Activated CD4-positive, CD25-positive, alpha-beta regulatory T cell treated with anti-CD3 and anti-CD28 coated beads, Interleukin-2, amount 50 U/mL, for 24 hours (primary cell): ENCODE results near the gene CNTRL.

Experiments used
- ATAC-seq, 2 donors: fragments of 150-1000 bp; cut with Tn5 transposase; one replicate each; pipeline ENCODE4 v1.10.0; 2021; ENCODE audit warnings: mild to moderate bottlenecking in 1 of 2, moderate library complexity in 1 of 2

CNTRL gene

GRCh38 chr9:121183666-121184423 is 109.1 kb downstream of the CNTRL start:
- no peak for ATAC-seq

GRCh38 chr9:121184463-121184862 is 109.7 kb downstream of the CNTRL start:
- no peak for ATAC-seq

GRCh38 chr9:121185178-121185745 is 110.5 kb downstream of the CNTRL start:
- peak; percentile 41 to 42 for ATAC-seq

GRCh38 chr9:121185774-121186403 is 111.1 kb downstream of the CNTRL start:
- peak; percentile 57 to 71 for ATAC-seq

- no peak for ATAC-seq
These were observed 113.0 kb downstream of the CNTRL start for GRCh38 chr9:121187636-121188305.

GRCh38 chr9:121189006-121189405 is 114.3 kb downstream of the CNTRL start:
- ATAC-seq = no peak

- ATAC-seq = no peak
These were observed 114.9 kb downstream of the CNTRL start for GRCh38 chr9:121189660-121190059.

- no peak for ATAC-seq
These were observed 116.5 kb downstream of the CNTRL start for GRCh38 chr9:121191235-121191634.

GRCh38 chr9:121192518-121192917 is 117.8 kb downstream of the CNTRL start:
- peak in 1 of 2 donors; percentile 36 for ATAC-seq

GRCh38 chr9:121192959-121193640 is 118.3 kb downstream of the CNTRL start:
- peak in 1 of 2 donors; percentile 31 for ATAC-seq

GRCh38 chr9:121194730-121195129 is 120.0 kb downstream of the CNTRL start:
- peak; percentile 21 to 34 for ATAC-seq

- no peak for ATAC-seq
These were observed 121.6 kb downstream of the CNTRL start for GRCh38 chr9:121196389-121196788.

- no peak for ATAC-seq
These were observed 122.4 kb downstream of the CNTRL start for GRCh38 chr9:121197132-121197531.

- no peak for ATAC-seq
These were observed 123.8 kb downstream of the CNTRL start for GRCh38 chr9:121198512-121199042.

- ATAC-seq = no peak
These were observed 125.2 kb downstream of the CNTRL start for GRCh38 chr9:121199921-121200320.

GRCh38 chr9:121200356-121200755 is 125.6 kb downstream of the CNTRL start:
- no peak for ATAC-seq

GRCh38 chr9:121201045-121201737 is 126.4 kb downstream of the CNTRL start:
- peak; percentile 13 to 19 for ATAC-seq

GRCh38 chr9:121201738-121202533 is 127.2 kb downstream of the CNTRL start, which contains the start of gene RAB14:
TSS of gene RAB14 (minus strand) at chr9:121201869. CDS start at chr9:121193412, 8,457 bp downstream.
- ATAC-seq = peak; percentile 90 to 93

GRCh38 chr9:121204121-121204520 is 129.4 kb downstream of the CNTRL start:
- ATAC-seq = no peak

- no peak for ATAC-seq
These were observed 129.9 kb downstream of the CNTRL start for GRCh38 chr9:121204611-121205010.
